Mucosa of rectum (tissue), 2 donors: ENCODE data around the gene TM9SF1.

Experiments
- H3K27ac ChIP-seq, 2 donors: one replicate each; pipeline ENCODE4 v1.7.0; 2013; ENCODE audit warnings: inconsistent platforms in 2 of 2, low read depth in 2 of 2, low read length in 2 of 2
- H3K27me3 ChIP-seq, 2 donors: one replicate each; pipeline ENCODE4 v1.7.0; 2013; ENCODE audit warnings: low read length in 2 of 2; ENCODE audit not compliant: control insufficient read depth in 2 of 2, insufficient read depth in 2 of 2
- H3K36me3 ChIP-seq, 2 donors: one replicate each; pipeline ENCODE4 v1.7.0; 2013; ENCODE audit warnings: low read length in 2 of 2; ENCODE audit not compliant: control insufficient read depth in 2 of 2, insufficient read depth in 2 of 2
- H3K4me1 ChIP-seq, 2 donors: one replicate each; pipeline ENCODE4 v1.7.0; 2013; ENCODE audit warnings: low read length in 2 of 2, mild to moderate bottlenecking in 1 of 2; ENCODE audit not compliant: control insufficient read depth in 2 of 2, insufficient read depth in 2 of 2
- H3K4me3 ChIP-seq, 2 donors: one replicate each; pipeline ENCODE4 v1.7.0; 2013; ENCODE audit warnings: low read length in 2 of 2
- H3K9ac ChIP-seq, 2 donors: one replicate each; pipeline ENCODE4 v1.7.0; 2013; ENCODE audit warnings: low read length in 2 of 2, low read depth in 1 of 2, mild to moderate bottlenecking in 1 of 2
- H3K9me3 ChIP-seq, 2 donors: one replicate each; pipeline ENCODE4 v1.7.0; 2013; ENCODE audit warnings: low read length in 2 of 2; ENCODE audit not compliant: control insufficient read depth in 2 of 2
- donor health status: healthy.
- donor health status: Normal muscosa, but diverticular disease.

TM9SF1 gene

DNA sequence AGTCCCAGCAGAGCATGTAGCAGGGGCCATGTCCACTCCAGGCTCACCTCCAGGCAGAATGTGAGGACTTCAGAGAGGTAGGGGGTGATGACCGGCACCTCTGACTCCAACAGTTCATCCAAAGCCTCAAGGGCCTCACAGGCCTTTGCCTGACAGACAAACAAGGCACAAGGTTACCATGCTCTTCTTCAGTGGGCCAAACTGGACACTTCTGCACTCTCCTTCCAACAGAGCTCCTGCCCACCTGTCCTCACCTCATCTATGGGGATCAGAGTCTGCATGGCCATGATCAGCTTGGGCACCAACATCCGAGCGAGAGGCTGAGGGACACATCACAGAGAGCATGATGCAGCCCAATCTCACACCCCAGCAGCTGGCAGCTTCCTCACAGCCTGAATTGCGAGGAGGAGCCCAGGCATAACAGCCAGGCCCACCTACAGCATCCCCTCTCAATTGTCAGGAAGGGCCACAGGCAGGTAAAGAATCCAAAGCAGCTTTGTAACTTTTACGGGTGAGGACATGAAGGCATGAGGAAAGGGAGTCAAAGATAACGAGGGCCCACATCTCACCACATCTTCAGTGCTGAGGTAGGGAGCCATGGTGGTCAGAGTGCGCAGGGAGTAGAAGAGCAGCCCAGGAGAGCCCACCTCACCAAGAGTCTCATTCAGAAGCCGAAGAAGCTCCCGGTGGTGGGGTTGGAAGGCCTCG lies 8.3 kb downstream of the TM9SF1 start:
- Histone ChIP-seq H3K36me3 (peaks cover 26 to 55% of the 10 kb centered on the region in 2 donors), H3K4me1 (peaks cover 9% of the 10 kb centered on the region in 2 donors), H3K9me3 (no peaks in the 10 kb centered on the region), H3K27ac (no peak overlapping the region), H3K9ac (no peak overlapping the region), H3K27me3 (no peaks in the 10 kb centered on the region), H3K4me3 (no peak overlapping the region)

- Histone ChIP-seq H3K9ac (no peak overlapping the region), H3K4me1 (peaks cover 9% of the 10 kb centered on the region in 2 donors), H3K9me3 (no peaks in the 10 kb centered on the region), H3K4me3 (no peak overlapping the region), H3K27me3 (no peaks in the 10 kb centered on the region), H3K27ac (no peak overlapping the region), H3K36me3 (peaks cover 33 to 57% of the 10 kb centered on the region in 2 donors)
Observed at GRCh38 chr14:24185741-24186140, 9.5 kb downstream of the TM9SF1 start.

- no peaks in the 10 kb centered on the region for H3K9me3 ChIP-seq
- H3K4me1 ChIP-seq = peaks cover 9% of the 10 kb centered on the region in 2 donors
- H3K27ac ChIP-seq = no peak overlapping the region
- H3K27me3 ChIP-seq = no peaks in the 10 kb centered on the region
- no peak overlapping the region for H3K9ac ChIP-seq
- H3K36me3 ChIP-seq = peaks cover 38 to 65% of the 10 kb centered on the region in 2 donors
- H3K4me3 ChIP-seq = no peak overlapping the region
Observed at GRCh38 chr14:24185026-24185425, 10.2 kb downstream of the TM9SF1 start.

- Histone ChIP-seq H3K9me3 (no peaks in the 10 kb centered on the region), H3K36me3 (peaks cover 42 to 71% of the 10 kb centered on the region in 2 donors), H3K4me3 (no peak overlapping the region), H3K9ac (no peak overlapping the region), H3K27me3 (no peaks in the 10 kb centered on the region), H3K4me1 (peaks cover 9% of the 10 kb centered on the region in 2 donors), H3K27ac (no peak overlapping the region)
Observed at GRCh38 chr14:24184104-24184970, 10.9 kb downstream of the TM9SF1 start.

DNA sequence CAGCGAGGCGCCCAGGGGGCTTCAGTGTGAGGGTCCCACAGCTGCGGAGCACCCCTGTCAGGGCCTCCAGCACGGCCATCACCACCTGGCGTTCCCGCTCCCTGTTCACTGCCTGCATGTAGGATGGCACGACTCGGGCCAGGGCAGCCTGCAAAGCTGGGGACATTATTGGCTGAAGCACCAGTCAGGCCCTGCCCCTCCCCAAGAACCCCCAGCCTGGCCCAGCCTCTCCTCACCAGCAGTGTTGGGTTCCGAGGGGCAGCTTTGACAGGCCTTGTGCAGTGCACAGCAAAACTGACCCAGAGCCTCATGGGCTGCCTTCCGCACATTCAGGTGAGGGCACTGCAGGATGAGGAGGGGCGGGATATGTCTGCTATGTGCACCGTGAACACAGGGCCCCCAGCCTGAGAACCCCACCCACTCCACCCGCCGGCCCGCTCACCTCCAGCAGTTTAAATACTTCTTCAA lies 12.2 kb downstream of the TM9SF1 start:
- Histone ChIP-seq H3K27ac (no peak overlapping the region), H3K9me3 (no peaks in the 10 kb centered on the region), H3K36me3 (peaks cover 55 to 79% of the 10 kb centered on the region in 2 donors), H3K4me3 (no peak overlapping the region), H3K9ac (no peak overlapping the region), H3K4me1 (peaks cover 5% of the 10 kb centered on the region in 2 donors), H3K27me3 (no peaks in the 10 kb centered on the region)

- Histone ChIP-seq H3K4me1 (no peaks in the 10 kb centered on the region), H3K9ac (no peak overlapping the region), H3K4me3 (no peak overlapping the region), H3K27ac (no peak overlapping the region), H3K9me3 (no peaks in the 10 kb centered on the region), H3K36me3 (peaks cover 55 to 84% of the 10 kb centered on the region in 2 donors), H3K27me3 (no peaks in the 10 kb centered on the region)
Observed at GRCh38 chr14:24182110-24182882, 12.9 kb downstream of the TM9SF1 start.

GRCh38 chr14:24181371-24182077 lies 13.7 kb downstream of the TM9SF1 start:
- Histone ChIP-seq H3K27ac (no peak overlapping the region), H3K4me3 (no peak overlapping the region), H3K27me3 (no peaks in the 10 kb centered on the region), H3K9me3 (no peaks in the 10 kb centered on the region), H3K4me1 (no peaks in the 10 kb centered on the region), H3K9ac (no peak overlapping the region), H3K36me3 (peaks cover 58 to 85% of the 10 kb centered on the region in 2 donors)

DNA sequence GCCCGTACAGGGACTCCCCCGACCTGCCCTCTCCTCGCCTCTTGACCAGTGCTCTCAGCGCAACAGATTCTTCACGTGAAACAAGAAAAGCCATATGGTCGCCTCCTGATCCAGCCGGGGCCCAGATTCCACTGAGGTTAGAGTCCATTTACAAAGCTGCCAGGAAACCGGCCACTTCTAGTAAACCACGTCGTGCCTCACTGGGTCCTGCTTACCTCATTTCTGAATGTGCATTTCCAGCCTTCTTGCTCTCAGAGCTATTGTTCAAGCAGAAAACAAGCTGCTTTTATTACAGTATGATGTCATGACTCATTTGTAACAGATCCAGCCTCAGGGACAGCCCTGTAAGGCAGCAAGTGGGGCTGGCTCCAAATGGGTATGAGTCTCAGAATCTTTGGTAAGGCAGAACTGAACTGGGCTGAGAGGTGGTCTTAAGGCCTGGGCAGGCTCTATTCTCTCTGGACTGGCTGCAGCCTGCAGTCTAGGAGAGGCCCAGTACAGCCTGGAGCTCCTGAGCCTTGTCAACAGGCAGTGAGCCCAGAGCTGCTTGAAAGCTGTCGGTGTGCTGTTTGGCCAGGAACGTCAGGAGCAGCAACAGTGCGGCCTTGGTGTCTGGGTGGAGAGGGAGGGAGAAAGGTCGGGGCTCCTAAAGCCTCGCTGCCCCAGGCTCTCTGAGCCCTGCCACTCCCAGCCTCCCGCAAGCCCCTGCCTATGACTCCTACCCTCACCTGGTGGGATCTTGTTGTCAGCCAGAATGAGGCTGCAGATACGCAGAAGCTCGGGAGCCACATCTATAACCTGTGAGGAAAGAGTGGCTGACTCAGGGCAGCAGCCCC lies 15.1 kb downstream of the TM9SF1 start:
- peaks cover 55 to 75% of the 10 kb centered on the region in 2 donors for H3K36me3 ChIP-seq
- no peak overlapping the region for H3K4me3 ChIP-seq
- no peak overlapping the region for H3K9ac ChIP-seq
- no peaks in the 10 kb centered on the region for H3K4me1 ChIP-seq
- no peaks in the 10 kb centered on the region for H3K27me3 ChIP-seq
- H3K9me3 ChIP-seq = no peaks in the 10 kb centered on the region
- H3K27ac ChIP-seq = peak overlapping the region in 1 of 2 donors; percentile 38
